ENCODE results near the gene HSF2.
"Not testable (repeated sequence)": the region's sequence is repeated elsewhere in the genome, so short reads cannot be mapped to it uniquely, and the experiment has no call there.

- not testable (repeated sequence) for TF ChIP-seq EZH2 (IDR thresholded peaks at IDR 0.05; ENCODE audit: borderline replicate concordance, insufficient read depth, low read depth, low read length, poor library complexity, severe bottlenecking); CTCF (IDR thresholded peaks at IDR 0.05)
Observed at GRCh38 chr6:122455116-122455515, 55.7 kb downstream of the HSF2 start.

All from B cell (primary cell).